Measurements from ENCODE around the gene HUWE1. TPM values are rescaled to one million over a fixed set of nuclear protein-coding genes. Genes with fewer than 3 reads are reported as not detected.
"Not testable (repeated sequence)": the region's sequence is repeated elsewhere in the genome, so short reads cannot be mapped to it uniquely, and the experiment has no call there.

HUWE1 gene
- total RNA-seq, 4 donors from 2014 or later = 152 to 208 (median 186) TPM

DNA sequence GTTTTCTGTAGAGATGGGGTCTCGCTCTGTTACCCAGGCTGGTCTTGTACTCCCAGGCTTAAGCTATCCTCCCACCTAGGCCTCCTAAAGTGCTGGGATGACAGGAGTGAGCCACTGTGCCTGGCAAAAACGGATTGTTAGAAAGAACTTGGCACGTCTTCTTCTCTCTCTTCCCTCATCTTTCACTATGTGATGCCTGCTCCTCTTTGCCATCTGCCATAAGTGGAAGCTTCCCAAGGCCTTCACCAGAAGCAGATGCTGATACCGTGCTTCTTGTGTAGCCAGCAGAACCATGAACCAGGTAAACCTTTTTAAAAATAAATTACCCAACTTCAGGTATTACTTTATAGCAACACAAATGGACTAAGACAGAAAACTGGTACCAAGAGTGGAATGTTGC, 36.9 kb upstream of the HUWE1 start:
- Histone ChIP-seq H3K36me3 (no peaks in the 10 kb centered on the region), H3K4me1 (no peaks in the 10 kb centered on the region), H3K27me3 (no peaks in the 10 kb centered on the region), H3K4me3 (no peak overlapping the region), H3K27ac (no peak overlapping the region), H3K9me3 (no peaks in the 10 kb centered on the region)
- 80% methylated on average over 4 of the region's 4 CpGs for WGBS
- no peak for TF ChIP-seq POLR2AphosphoS5 (IDR thresholded peaks at IDR 0.05)
- TF ChIP-seq, protein P1, sequence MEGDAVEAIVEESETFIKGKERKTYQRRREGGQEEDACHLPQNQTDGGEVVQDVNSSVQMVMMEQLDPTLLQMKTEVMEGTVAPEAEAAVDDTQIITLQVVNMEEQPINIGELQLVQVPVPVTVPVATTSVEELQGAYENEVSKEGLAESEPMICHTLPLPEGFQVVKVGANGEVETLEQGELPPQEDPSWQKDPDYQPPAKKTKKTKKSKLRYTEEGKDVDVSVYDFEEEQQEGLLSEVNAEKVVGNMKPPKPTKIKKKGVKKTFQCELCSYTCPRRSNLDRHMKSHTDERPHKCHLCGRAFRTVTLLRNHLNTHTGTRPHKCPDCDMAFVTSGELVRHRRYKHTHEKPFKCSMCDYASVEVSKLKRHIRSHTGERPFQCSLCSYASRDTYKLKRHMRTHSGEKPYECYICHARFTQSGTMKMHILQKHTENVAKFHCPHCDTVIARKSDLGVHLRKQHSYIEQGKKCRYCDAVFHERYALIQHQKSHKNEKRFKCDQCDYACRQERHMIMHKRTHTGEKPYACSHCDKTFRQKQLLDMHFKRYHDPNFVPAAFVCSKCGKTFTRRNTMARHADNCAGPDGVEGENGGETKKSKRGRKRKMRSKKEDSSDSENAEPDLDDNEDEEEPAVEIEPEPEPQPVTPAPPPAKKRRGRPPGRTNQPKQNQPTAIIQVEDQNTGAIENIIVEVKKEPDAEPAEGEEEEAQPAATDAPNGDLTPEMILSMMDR (IDR thresholded peaks at IDR 0.05) = no peak
- no peak for TF ChIP-seq POLR2A (IDR thresholded peaks at IDR 0.05)
- no peak for TF ChIP-seq EP300 (IDR thresholded peaks at IDR 0.05)
- DNase-seq (ENCODE audit: low spot score in 2 of 2) = no peak

DNA sequence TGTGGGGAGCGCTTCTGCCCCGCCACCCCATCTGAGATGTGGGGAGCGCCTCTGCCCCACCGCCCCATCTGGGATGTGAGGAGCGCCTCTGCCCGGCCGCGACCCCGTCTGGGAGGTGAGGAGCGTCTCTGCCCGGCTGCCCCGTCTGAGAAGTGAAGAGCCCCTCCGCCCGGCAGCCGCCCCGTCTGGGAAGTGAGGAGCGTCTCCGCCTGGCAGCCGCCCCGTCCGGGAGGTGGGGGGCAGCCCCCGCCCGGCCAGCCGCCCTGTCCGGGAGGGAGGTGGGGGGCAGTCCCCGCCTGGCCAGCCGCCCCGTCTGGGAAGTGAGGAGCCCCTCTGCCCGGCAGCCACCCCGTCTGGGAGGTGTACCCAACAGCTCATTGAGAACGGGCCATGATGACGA, 35.1 kb upstream of the HUWE1 start:
- H3K27ac ChIP-seq; H3K4me1 ChIP-seq; H3K9me3 ChIP-seq; H3K27me3 ChIP-seq; H3K4me3 ChIP-seq; H3K36me3 ChIP-seq; DNase-seq (ENCODE audit: low spot score in 2 of 2): not testable (repeated sequence)
- no CpG with 5 or more reads among the region's 32 CpGs for WGBS

DNA sequence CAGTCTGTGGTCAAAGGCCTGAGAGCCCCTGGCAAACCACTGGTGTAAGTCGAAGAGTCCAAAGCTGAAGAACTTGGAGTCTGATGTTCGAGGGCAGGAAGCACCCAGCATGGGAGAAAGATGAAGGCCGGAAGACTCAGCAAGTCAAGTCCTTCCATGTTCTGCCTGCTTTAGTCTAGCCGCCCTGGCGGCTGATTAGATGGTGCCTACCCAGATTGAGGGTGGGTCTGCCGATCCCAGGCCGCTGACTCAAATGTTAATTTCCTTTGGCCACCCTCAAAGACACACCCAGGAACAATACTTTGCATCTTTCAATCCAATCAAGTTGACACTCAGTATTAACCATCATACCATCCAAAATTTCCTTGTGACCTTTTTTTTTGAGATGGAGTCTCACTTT, 33.1 kb upstream of the HUWE1 start:
- not testable (repeated sequence) for H3K27ac ChIP-seq; H3K4me3 ChIP-seq; H3K36me3 ChIP-seq; DNase-seq (ENCODE audit: low spot score in 2 of 2); H3K9me3 ChIP-seq; H3K27me3 ChIP-seq; H3K4me1 ChIP-seq
- WGBS = 80% methylated on average over 7 of the region's 7 CpGs

DNA sequence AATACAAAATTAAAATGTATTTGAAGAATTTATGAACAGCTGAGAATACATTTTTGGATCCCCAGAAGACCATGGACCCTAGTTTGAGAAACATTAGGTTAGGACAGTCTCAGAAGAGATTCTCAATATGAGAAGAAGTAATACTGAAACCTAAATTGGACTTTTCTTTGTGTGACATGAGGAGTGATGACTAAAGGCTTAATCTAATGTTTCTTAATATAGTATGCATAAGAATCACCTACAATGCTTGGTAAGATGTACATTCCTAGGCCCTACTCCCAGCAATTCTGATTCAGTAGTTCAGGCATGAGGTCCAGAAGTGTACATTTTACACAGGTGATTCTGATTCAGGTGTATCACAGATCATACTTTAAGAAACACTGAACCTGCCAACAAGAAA, 31.6 kb upstream of the HUWE1 start:
- no peaks in the 10 kb centered on the region for H3K9me3 ChIP-seq
- DNase-seq (ENCODE audit: low spot score in 2 of 2) = no peak
- H3K27me3 ChIP-seq = no peaks in the 10 kb centered on the region
- H3K4me1 ChIP-seq = peaks cover 10% of the 10 kb centered on the region
- H3K27ac ChIP-seq = no peak overlapping the region
- H3K4me3 ChIP-seq = no peak overlapping the region
- TF ChIP-seq POLR2AphosphoS5 (IDR thresholded peaks at IDR 0.05) = no peak
- TF ChIP-seq, protein P1 (IDR thresholded peaks at IDR 0.05) = no peak
- no peak for TF ChIP-seq POLR2A (IDR thresholded peaks at IDR 0.05)
- TF ChIP-seq EP300 (IDR thresholded peaks at IDR 0.05) = no peak
- H3K36me3 ChIP-seq = no peaks in the 10 kb centered on the region

DNA sequence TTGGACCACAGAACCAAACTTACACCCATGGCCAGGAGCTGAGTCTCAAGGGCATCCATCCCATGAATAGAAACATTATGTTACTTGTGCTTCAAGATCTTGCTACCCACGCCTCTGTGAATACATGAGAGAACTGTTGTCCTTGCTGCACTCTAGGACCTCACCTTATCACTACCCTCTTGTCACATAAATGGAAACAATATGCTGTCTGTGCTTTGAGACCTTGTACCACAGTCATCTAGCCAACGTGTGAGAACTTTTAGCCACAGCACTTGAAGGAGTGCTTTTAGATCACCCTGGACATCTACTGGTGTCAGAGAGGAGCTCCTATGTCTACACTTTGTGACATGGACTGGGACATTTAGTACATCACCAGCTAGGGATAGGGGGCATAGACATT, 30.7 kb upstream of the HUWE1 start:
- WGBS = 79% methylated on average over 2 of the region's 2 CpGs
- Histone ChIP-seq H3K4me3 (no peak overlapping the region), H3K27me3 (no peaks in the 10 kb centered on the region), H3K9me3 (no peaks in the 10 kb centered on the region), H3K4me1 (peaks cover 10% of the 10 kb centered on the region), H3K36me3 (no peaks in the 10 kb centered on the region), H3K27ac (no peak overlapping the region)
- DNase-seq (ENCODE audit: low spot score in 2 of 2) = no peak
- no peak for TF ChIP-seq POLR2AphosphoS5 (IDR thresholded peaks at IDR 0.05)
- TF ChIP-seq, protein P1 (IDR thresholded peaks at IDR 0.05) = no peak
- no peak for TF ChIP-seq POLR2A (IDR thresholded peaks at IDR 0.05)
- no peak for TF ChIP-seq EP300 (IDR thresholded peaks at IDR 0.05)

DNA sequence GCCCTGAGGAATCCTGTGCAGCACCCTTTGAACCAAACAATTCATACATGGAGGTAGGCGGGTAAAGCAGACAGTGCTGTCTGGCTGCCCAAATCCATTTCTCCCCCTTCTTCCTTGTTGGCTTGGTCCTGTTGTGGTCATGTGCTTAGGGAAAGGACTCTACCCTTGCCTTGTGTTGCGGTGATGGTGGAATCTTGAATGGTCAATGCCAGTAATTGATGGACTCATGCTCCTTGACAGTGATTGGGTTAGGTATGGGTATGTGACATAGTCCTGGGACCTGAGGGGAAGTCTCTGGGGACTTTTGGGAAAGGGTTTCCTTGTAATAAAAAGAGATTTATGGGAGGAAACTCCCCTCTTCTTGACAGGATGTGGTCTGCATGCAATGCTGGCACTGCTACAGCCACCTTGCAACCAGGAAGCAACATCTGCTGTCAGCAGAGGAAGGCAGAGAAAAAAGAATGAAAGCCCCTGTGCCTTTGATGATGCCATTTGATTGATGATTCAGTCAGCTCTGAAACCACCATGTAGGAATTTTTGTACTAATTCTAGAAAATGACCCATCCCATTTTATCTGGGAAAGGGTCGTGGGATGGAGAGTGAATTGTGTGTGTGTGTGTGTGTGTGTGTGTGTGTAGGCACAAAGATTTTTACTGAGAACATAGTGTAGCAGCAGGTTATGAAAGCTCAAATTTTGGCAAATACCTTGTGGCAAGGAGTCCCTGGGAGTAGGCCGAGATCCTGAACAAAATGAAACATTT, 30.0 kb upstream of the HUWE1 start:
- DNase-seq (ENCODE audit: low spot score in 2 of 2) = no peak
- no peaks in the 10 kb centered on the region for H3K27me3 ChIP-seq
- H3K27ac ChIP-seq = no peak overlapping the region
- TF ChIP-seq, protein P1 (IDR thresholded peaks at IDR 0.05) = no peak
- TF ChIP-seq POLR2AphosphoS5 (IDR thresholded peaks at IDR 0.05) (no peak), EP300 (IDR thresholded peaks at IDR 0.05) (no peak), POLR2A (IDR thresholded peaks at IDR 0.05) (no peak)
- 78% methylated on average over 4 of the region's 4 CpGs for WGBS
- no peak overlapping the region for H3K4me3 ChIP-seq
- no peaks in the 10 kb centered on the region for H3K9me3 ChIP-seq
- no peaks in the 10 kb centered on the region for H3K36me3 ChIP-seq
- H3K4me1 ChIP-seq = peaks cover 10% of the 10 kb centered on the region

Data from suprapubic skin (tissue), 4 donors.